OCI-LY1 (cell line): ENCODE measurements around the gene HOXA4.

Experiments
- H2AFZ ChIP-seq: fragments of 200-600 bp; sonication (generic), shearing (Covaris generic); 2 replicates; pipeline ENCODE4 v1.6.0; 2014; ENCODE audit warnings: antibody characterized with exemption, mild to moderate bottlenecking, low read length
- H3F3A ChIP-seq: fragments of 200-600 bp; sonication (generic), shearing (Covaris generic); 2 replicates; pipeline ENCODE4 v1.6.0; 2014; ENCODE audit warnings: mild to moderate bottlenecking, antibody characterized with exemption, low read length, moderate library complexity; ENCODE audit not compliant: insufficient read depth
- H3K27ac ChIP-seq: fragments of 200-600 bp; sonication (generic); 2 replicates; pipeline ENCODE4 v1.5.1; 2014; ENCODE audit warnings: low read length, mixed run types, mild to moderate bottlenecking, low read depth; ENCODE audit not compliant: poor library complexity, severe bottlenecking
- H3K27me3 ChIP-seq: fragments of 200-600 bp; sonication (generic); 2 replicates; pipeline ENCODE4 v1.6.0; 2014; ENCODE audit warnings: antibody characterized with exemption, mild to moderate bottlenecking, low read length, moderate library complexity; ENCODE audit not compliant: insufficient read depth
- H3K36me3 ChIP-seq: fragments of 200-600 bp; sonication (generic); 2 replicates; pipeline ENCODE4 v1.6.1; 2014; ENCODE audit warnings: mild to moderate bottlenecking, antibody characterized with exemption, low read length, moderate library complexity, mixed read lengths; ENCODE audit not compliant: insufficient read depth
- H3K4me1 ChIP-seq: fragments of 200-600 bp; sonication (generic); 2 replicates; pipeline ENCODE4 v1.5.1; 2014; ENCODE audit warnings: mild to moderate bottlenecking, low read length, moderate library complexity; ENCODE audit not compliant: insufficient read depth, severe bottlenecking
- H3K4me2 ChIP-seq: fragments of 200-600 bp; sonication (generic), shearing (Covaris generic); 2 replicates; pipeline ENCODE4 v1.6.1; 2014; ENCODE audit warnings: low read length
- H3K4me3 ChIP-seq: fragments of 200-600 bp; sonication (generic); 2 replicates; pipeline ENCODE4 v1.5.1; 2014; ENCODE audit warnings: low read length, low read depth, mild to moderate bottlenecking, mixed read lengths; ENCODE audit not compliant: poor library complexity, severe bottlenecking
- H3K79me2 ChIP-seq: fragments of 200-600 bp; shearing (Covaris generic); 2 replicates; pipeline ENCODE4 v1.6.1; 2016; ENCODE audit warnings: mixed run types, low read length, mixed read lengths; ENCODE audit not compliant: insufficient read depth
- H3K9ac ChIP-seq: fragments of 200-600 bp; sonication (generic), shearing (Covaris generic); 2 replicates; pipeline ENCODE4 v1.6.1; 2014; ENCODE audit warnings: mild to moderate bottlenecking, low read length, mixed read lengths
- H3K9me2 ChIP-seq: fragments of 200-600 bp; sonication (generic), shearing (Covaris generic); 2 replicates; pipeline ENCODE4 v1.6.1; 2014; ENCODE audit warnings: low read depth, mild to moderate bottlenecking, low read length, mixed read lengths
- H3K9me3 ChIP-seq: fragments of 200-600 bp; shearing (Covaris generic); 2 replicates; pipeline ENCODE4 v1.6.1; 2014; ENCODE audit warnings: low read length, mixed read lengths
- H4K20me1 ChIP-seq: fragments of 200-600 bp; sonication (generic), shearing (Covaris generic); 2 replicates; pipeline ENCODE4 v1.6.0; 2016; ENCODE audit warnings: mild to moderate bottlenecking, low read length; ENCODE audit not compliant: insufficient read depth
- EZH2 ChIP-seq: fragments of 200-600 bp; sonication (generic), shearing (Covaris generic); IDR thresholded peaks from 2 replicates; pipeline ENCODE4 v1.8.0; 2017; ENCODE audit warnings: borderline replicate concordance, mixed run types, mild to moderate bottlenecking, antibody characterized with exemption, low read length, moderate library complexity, mixed read lengths
- TF ChIP-seq, protein P1 (sequence below): fragments of 200-600 bp; sonication (generic), shearing (Covaris generic); IDR thresholded peaks from 2 replicates; pipeline ENCODE4 v1.5.1; 2017; ENCODE audit warnings: mild to moderate bottlenecking, antibody characterized with exemption, low read length, moderate library complexity, mixed read lengths

HOXA4 gene

DNA sequence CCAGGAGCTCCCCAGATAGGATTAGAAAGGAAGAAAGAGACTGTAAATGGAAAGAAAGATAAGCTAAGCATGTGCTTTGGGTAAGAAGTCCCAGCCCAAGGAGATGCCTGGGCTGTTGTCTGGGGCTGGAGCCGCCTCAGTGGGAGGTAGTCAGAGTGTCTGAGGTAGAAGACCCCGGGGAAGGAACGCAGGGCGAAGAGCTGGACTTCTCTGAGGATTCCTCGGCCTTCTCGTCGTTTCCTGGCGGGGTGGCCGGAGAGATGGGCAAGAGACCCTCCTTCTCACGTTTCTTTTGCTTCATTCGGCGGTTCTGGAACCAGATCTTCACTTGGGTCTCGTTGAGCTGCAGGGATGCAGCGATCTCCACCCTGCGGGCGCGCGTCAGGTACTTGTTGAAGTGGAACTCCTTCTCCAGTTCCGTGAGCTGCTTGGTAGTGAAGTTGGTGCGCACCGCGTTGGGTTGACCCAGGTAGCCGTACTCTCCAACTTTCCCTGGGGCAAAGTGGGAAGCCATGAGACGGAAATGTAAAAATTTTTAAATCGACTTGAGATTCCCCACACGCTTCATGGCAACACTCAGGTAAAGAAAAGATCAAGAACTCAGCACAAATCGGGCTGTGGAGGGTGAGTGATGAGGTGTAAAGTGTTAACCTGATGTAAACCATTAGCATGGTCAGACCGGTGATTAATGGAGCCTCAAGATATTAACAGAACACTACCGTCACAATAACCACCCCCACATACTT is 36.1 kb downstream of the HOXA4 start:
- Histone ChIP-seq H3K9ac (no peak overlapping the region), H2AFZ (no peak overlapping the region), H3K9me3 (no peaks in the 10 kb centered on the region), H3F3A (no peaks in the 10 kb centered on the region), H3K4me3 (peak overlapping the region; percentile 86), H3K27me3 (no peaks in the 10 kb centered on the region), H3K4me2 (peak overlapping the region; percentile 92; the same call in 1 of the 2 replicates), H3K27ac (no peak overlapping the region), H3K4me1 (peaks cover 17% of the 10 kb centered on the region), H3K36me3 (peaks cover 4% of the 10 kb centered on the region; the same call in 1 of the 2 replicates), H3K79me2 (no peaks in the 10 kb centered on the region), H3K9me2 (no peaks in the 10 kb centered on the region), H4K20me1 (no peaks in the 10 kb centered on the region)
- TF ChIP-seq, protein P1, sequence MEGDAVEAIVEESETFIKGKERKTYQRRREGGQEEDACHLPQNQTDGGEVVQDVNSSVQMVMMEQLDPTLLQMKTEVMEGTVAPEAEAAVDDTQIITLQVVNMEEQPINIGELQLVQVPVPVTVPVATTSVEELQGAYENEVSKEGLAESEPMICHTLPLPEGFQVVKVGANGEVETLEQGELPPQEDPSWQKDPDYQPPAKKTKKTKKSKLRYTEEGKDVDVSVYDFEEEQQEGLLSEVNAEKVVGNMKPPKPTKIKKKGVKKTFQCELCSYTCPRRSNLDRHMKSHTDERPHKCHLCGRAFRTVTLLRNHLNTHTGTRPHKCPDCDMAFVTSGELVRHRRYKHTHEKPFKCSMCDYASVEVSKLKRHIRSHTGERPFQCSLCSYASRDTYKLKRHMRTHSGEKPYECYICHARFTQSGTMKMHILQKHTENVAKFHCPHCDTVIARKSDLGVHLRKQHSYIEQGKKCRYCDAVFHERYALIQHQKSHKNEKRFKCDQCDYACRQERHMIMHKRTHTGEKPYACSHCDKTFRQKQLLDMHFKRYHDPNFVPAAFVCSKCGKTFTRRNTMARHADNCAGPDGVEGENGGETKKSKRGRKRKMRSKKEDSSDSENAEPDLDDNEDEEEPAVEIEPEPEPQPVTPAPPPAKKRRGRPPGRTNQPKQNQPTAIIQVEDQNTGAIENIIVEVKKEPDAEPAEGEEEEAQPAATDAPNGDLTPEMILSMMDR: no peak
- TF ChIP-seq EZH2: no peak

DNA sequence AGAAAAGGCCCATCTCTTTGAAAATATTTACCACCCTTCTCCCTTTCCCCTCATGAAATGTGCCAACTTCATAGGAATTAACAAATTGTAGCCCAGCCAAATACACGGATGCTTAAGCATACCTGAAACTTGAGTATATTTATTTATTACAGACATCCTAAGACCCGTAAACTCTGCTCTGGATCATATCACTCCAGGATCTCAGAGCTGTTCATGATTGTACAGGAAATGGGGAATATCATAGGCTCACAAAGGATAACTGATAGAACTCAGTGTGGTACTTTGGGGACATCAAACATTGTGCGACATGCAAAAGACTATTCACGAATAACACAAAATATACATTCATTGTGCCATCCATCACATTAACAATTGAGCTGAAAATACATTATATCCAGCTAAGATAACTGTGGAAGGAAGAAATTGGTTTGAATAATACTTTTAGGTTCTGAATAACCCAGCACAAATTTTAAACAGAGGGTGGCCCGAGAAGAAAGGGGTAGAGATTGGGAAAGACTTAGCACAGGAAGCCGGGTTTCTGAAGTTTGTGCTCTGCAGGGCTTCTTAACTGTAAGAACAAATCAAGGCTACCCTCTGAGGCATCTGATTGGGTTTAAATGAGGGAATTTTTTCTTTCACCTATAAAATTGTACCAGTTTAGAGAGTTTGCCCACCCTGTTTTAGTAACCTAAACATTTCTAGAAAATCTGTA is 37.2 kb downstream of the HOXA4 start:
- Histone ChIP-seq H3K27me3 (no peaks in the 10 kb centered on the region; the same call in 1 of the 2 replicates), H3K9me2 (no peaks in the 10 kb centered on the region), H3K4me2 (no peak overlapping the region), H3K27ac (no peak overlapping the region), H3K4me1 (peaks cover 17% of the 10 kb centered on the region), H3K9me3 (no peaks in the 10 kb centered on the region), H3K36me3 (no peaks in the 10 kb centered on the region), H3K79me2 (no peaks in the 10 kb centered on the region), H2AFZ (no peak overlapping the region), H4K20me1 (no peaks in the 10 kb centered on the region), H3F3A (no peaks in the 10 kb centered on the region), H3K4me3 (no peak overlapping the region), H3K9ac (no peak overlapping the region)
- no peak for TF ChIP-seq EZH2
- TF ChIP-seq, protein P1: no peak

DNA sequence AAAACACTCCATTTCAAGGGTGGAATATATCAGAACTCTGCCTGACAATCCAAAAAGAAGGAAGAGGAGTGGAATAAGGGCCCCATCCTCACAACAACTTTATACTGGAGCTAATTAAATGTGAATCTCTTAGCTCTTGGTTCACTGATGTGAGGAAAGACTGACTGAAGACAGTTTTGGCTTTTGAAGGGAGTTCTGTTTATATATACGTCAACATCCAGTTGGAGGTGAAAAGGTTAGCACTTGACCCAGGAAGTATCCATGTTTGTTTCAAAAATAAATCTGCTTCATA is 37.8 kb downstream of the HOXA4 start:
- Histone ChIP-seq H3K27ac (no peak overlapping the region), H3K9ac (no peak overlapping the region), H3K9me3 (no peaks in the 10 kb centered on the region; the same call in 1 of the 2 replicates), H3K4me2 (no peak overlapping the region), H3K4me1 (peaks cover 17% of the 10 kb centered on the region), H2AFZ (no peak overlapping the region), H3K79me2 (no peaks in the 10 kb centered on the region), H3F3A (no peaks in the 10 kb centered on the region), H3K27me3 (no peaks in the 10 kb centered on the region; the same call in 1 of the 2 replicates), H3K36me3 (no peaks in the 10 kb centered on the region), H3K9me2 (no peaks in the 10 kb centered on the region), H4K20me1 (no peaks in the 10 kb centered on the region), H3K4me3 (no peak overlapping the region)
- TF ChIP-seq EZH2: no peak
- TF ChIP-seq, protein P1: no peak
